WERI-Rb-1 (cell line): ENCODE results near the gene MALL.
"Not testable (repeated sequence)": the region's sequence is repeated elsewhere in the genome, so short reads cannot be mapped to it uniquely, and the experiment has no call there.

Experiments
- DNase-seq: peaks from one replicate; pipeline ENCODE4 v3.0.0-alpha.2; 2020
- H3K27ac ChIP-seq: fragments of 250-450 bp; sonication (Bioruptor Pico); 2 replicates; pipeline ENCODE4 v1.5.1; 2020; ENCODE audit warnings: mild to moderate bottlenecking, moderate library complexity
- H3K27me3 ChIP-seq: fragments of 250-450 bp; sonication (Bioruptor Pico); 2 replicates; pipeline ENCODE4 v1.5.1; 2021; ENCODE audit warnings: mild to moderate bottlenecking, low read depth, moderate library complexity; ENCODE audit not compliant: insufficient read depth, severe bottlenecking
- H3K36me3 ChIP-seq: fragments of 250-450 bp; sonication (Bioruptor Pico); 2 replicates; pipeline ENCODE4 v1.5.1; 2020; ENCODE audit warnings: mild to moderate bottlenecking, moderate library complexity
- H3K4me3 ChIP-seq: 2 replicates; pipeline ENCODE4 v1.5.1; 2011; ENCODE audit warnings: low read depth, mild to moderate bottlenecking, control low read depth, low read length
- H3K9me3 ChIP-seq: fragments of 250-450 bp; sonication (Bioruptor Pico); 2 replicates; pipeline ENCODE4 v1.5.1; 2021; ENCODE audit warnings: mild to moderate bottlenecking, moderate library complexity; ENCODE audit not compliant: severe bottlenecking
- CTCF ChIP-seq: IDR thresholded peaks from 2 replicates; pipeline ENCODE4 v1.5.1; 2011; ENCODE audit warnings: low read depth, mild to moderate bottlenecking, control low read depth, inconsistent platforms, low read length

Gene MALL

GRCh38 chr2:110115291-110116032, at the start of gene MALL:
TSS of gene MALL (minus strand) at chr2:110115822. CDS start at chr2:110115792, 30 bp downstream.
- no peak for DNase-seq

GRCh38 chr2:110157153-110157793, 41.7 kb upstream of the MALL start:
- peaks cover 2% of the 10 kb centered on the region for H3K27me3 ChIP-seq
- TF ChIP-seq CTCF: peak; percentile 60
- DNase-seq: no peak
- H3K9me3 ChIP-seq: peaks cover 4% of the 10 kb centered on the region
- H3K36me3 ChIP-seq: no peaks in the 10 kb centered on the region
- H3K4me3 ChIP-seq: no peak overlapping the region
- H3K27ac ChIP-seq: no peak overlapping the region

More at GRCh38 chr2:110115291-110116032, at the start of gene MALL:
- Histone ChIP-seq H3K27ac (no peak within 1 kb of the TSS), H3K9me3 (no peaks in the 10 kb centered on the region), H3K36me3 (no peaks in the 10 kb centered on the region), H3K4me3 (no peak within 1 kb of the TSS), H3K27me3 (peaks cover 75% of the 10 kb centered on the region)
- TF ChIP-seq CTCF: no peak

GRCh38 chr2:110154828-110155227, 39.2 kb upstream of the MALL start:
- not testable (repeated sequence) for H3K27me3 ChIP-seq, H3K27ac ChIP-seq, H3K36me3 ChIP-seq, H3K4me3 ChIP-seq, DNase-seq, H3K9me3 ChIP-seq

- H3K9me3 ChIP-seq, H3K27me3 ChIP-seq, DNase-seq, H3K4me3 ChIP-seq, H3K36me3 ChIP-seq, H3K27ac ChIP-seq: not testable (repeated sequence)
Measured at GRCh38 chr2:110154188-110154587, 38.6 kb upstream of the MALL start.

GRCh38 chr2:110153416-110153815, 37.8 kb upstream of the MALL start:
- TF ChIP-seq CTCF: no peak
- no peak overlapping the region for H3K4me3 ChIP-seq
- H3K27me3 ChIP-seq: peaks cover 2% of the 10 kb centered on the region
- no peak for DNase-seq
- H3K27ac ChIP-seq: no peak overlapping the region
- H3K9me3 ChIP-seq: peaks cover 4% of the 10 kb centered on the region
- no peaks in the 10 kb centered on the region for H3K36me3 ChIP-seq

- peaks cover 4% of the 10 kb centered on the region for H3K9me3 ChIP-seq
- no peak for DNase-seq
Measured at GRCh38 chr2:110152943-110153342, 37.3 kb upstream of the MALL start.

More at GRCh38 chr2:110152943-110153342, 37.3 kb upstream of the MALL start:
- Histone ChIP-seq H3K4me3 (no peak overlapping the region), H3K27ac (no peak overlapping the region), H3K27me3 (peaks cover 2% of the 10 kb centered on the region), H3K36me3 (no peaks in the 10 kb centered on the region)
- TF ChIP-seq CTCF: no peak
